Measurements from ENCODE around the gene APOBEC3H. TPM values are rescaled to one million over a fixed set of nuclear protein-coding genes. Genes with fewer than 3 reads are reported as not detected.

APOBEC3H gene
- total RNA-seq, 1 experiment from 2014 or later = 2.5 TPM

DNA sequence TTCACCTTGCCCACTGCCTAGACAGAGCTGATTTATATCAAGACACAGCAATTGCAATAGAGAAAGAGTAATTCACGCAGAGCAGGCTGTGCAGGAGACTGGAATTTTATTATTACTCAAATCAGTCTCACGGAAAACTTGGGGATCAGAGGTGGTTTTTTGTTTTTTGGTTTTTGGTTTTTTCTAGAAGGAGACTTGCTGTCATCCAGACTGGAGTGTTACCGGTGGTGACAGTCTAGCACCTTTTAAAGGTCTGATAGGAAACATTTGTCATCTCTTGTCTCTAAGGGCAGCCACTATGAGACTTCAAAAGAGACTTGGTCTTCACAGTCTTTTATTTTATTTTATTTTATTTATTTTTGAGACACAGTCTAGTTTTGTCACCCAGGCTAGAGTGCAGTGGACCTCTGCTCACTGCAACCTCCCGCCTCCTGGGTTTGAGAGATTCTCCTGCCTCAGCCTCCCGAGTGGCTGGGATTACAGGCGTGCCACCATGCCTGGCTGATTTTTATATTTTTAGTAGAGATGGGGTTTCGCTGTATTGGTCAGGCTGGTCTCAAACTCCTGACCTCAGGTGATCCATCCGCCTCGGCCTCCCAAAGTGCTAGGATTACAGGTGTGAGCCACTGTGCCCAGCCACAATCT is 19.1 kb downstream of the APOBEC3H start:
- H3K4me3 ChIP-seq = no peak overlapping the region
- no peaks in the 10 kb centered on the region for H3K79me2 ChIP-seq (ENCODE audit: low read depth)
- intact Hi-C loops (cut with micrococcal nuclease; ENCODE audit: unreplicated experiment) = loop anchor here (5.0 kb wide), 1 partner anchor 69 kb away; no protein-coding TSS in a partner anchor
- H3K4me2 ChIP-seq = no peak overlapping the region
- no peak overlapping the region for H3K27ac ChIP-seq
- no peak overlapping the region for H2AFZ ChIP-seq
- DNase-seq = no peak
- H3F3A ChIP-seq (ENCODE audit: insufficient read depth, low read depth) = peaks cover 8% of the 10 kb centered on the region; the same call in 1 of the 2 replicates
- POLR2A ChIA-PET (ENCODE audit: unreplicated experiment) = interaction anchor here (0.7 kb wide), 1 partner anchor 226 kb away, joined by 3 read pairs; no protein-coding TSS in a partner anchor
- H3K9me2 ChIP-seq (ENCODE audit: insufficient read depth) = no peaks in the 10 kb centered on the region
- no peaks in the 10 kb centered on the region for H3K36me3 ChIP-seq (ENCODE audit: low read depth)
- CTCF ChIA-PET = interaction anchor here (0.6 kb wide), 1 partner anchor 84 kb away, joined by 3 read pairs; no protein-coding TSS in a partner anchor
- no TSS peak for BruUV-seq (replicated peaks)
- no peaks in the 10 kb centered on the region for H3K9me3 ChIP-seq (ENCODE audit: insufficient read depth, low read depth)
- H3K4me1 ChIP-seq (replicated peaks; ENCODE audit: insufficient read depth) = peaks cover 14% of the 10 kb centered on the region
- H4K20me1 ChIP-seq (ENCODE audit: insufficient read depth) = no peaks in the 10 kb centered on the region
- H3K27me3 ChIP-seq (ENCODE audit: insufficient read depth, low read depth) = no peaks in the 10 kb centered on the region
- TF ChIP-seq EZH2 (IDR thresholded peaks at IDR 0.05; ENCODE audit: low read depth) = no peak
- TF ChIP-seq, protein P1, sequence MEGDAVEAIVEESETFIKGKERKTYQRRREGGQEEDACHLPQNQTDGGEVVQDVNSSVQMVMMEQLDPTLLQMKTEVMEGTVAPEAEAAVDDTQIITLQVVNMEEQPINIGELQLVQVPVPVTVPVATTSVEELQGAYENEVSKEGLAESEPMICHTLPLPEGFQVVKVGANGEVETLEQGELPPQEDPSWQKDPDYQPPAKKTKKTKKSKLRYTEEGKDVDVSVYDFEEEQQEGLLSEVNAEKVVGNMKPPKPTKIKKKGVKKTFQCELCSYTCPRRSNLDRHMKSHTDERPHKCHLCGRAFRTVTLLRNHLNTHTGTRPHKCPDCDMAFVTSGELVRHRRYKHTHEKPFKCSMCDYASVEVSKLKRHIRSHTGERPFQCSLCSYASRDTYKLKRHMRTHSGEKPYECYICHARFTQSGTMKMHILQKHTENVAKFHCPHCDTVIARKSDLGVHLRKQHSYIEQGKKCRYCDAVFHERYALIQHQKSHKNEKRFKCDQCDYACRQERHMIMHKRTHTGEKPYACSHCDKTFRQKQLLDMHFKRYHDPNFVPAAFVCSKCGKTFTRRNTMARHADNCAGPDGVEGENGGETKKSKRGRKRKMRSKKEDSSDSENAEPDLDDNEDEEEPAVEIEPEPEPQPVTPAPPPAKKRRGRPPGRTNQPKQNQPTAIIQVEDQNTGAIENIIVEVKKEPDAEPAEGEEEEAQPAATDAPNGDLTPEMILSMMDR (conservative IDR thresholded peaks at IDR 0.05) = no peak

- Histone ChIP-seq H3K9me2 (ENCODE audit: insufficient read depth) (no peaks in the 10 kb centered on the region), H3K4me1 (replicated peaks; ENCODE audit: insufficient read depth) (peaks cover 18% of the 10 kb centered on the region), H3K9me3 (ENCODE audit: insufficient read depth, low read depth) (no peaks in the 10 kb centered on the region), H3K4me2 (no peak overlapping the region), H4K20me1 (ENCODE audit: insufficient read depth) (no peaks in the 10 kb centered on the region), H3F3A (ENCODE audit: insufficient read depth, low read depth) (peaks cover 6% of the 10 kb centered on the region; the same call in 1 of the 2 replicates), H3K36me3 (ENCODE audit: low read depth) (no peaks in the 10 kb centered on the region), H3K27me3 (ENCODE audit: insufficient read depth, low read depth) (no peaks in the 10 kb centered on the region), H3K79me2 (ENCODE audit: low read depth) (no peaks in the 10 kb centered on the region), H3K27ac (no peak overlapping the region), H3K4me3 (no peak overlapping the region), H2AFZ (no peak overlapping the region)
- peak; percentile 50 to 58 for DNase-seq
- ChIA-PET POLR2A (ENCODE audit: unreplicated experiment) (no interaction called here), CTCF (no interaction called here)
- BruUV-seq (replicated peaks) = no TSS peak
- TF ChIP-seq, protein P1 (conservative IDR thresholded peaks at IDR 0.05) = peak; percentile 80
- TF ChIP-seq EZH2 (IDR thresholded peaks at IDR 0.05; ENCODE audit: low read depth) = no peak
- intact Hi-C loops (cut with micrococcal nuclease; ENCODE audit: unreplicated experiment) = loop anchor here (1.0 to 5.0 kb wide), 3 partner anchors 70 to 247 kb away; partner anchors contain the start of gene APOBEC3C
Observed at GRCh38 chr22:39117585-39118191, 20.6 kb downstream of the APOBEC3H start.

- CTCF ChIA-PET = interaction anchor here (0.7 kb wide), 1 partner anchor 106 kb away, joined by 4 read pairs; no protein-coding TSS in a partner anchor
- no peaks in the 10 kb centered on the region for H3K27me3 ChIP-seq (ENCODE audit: insufficient read depth, low read depth)
- no TSS peak for BruUV-seq (replicated peaks)
Observed at GRCh38 chr22:39120983-39121382, 23.9 kb downstream of the APOBEC3H start.

More at GRCh38 chr22:39120983-39121382, 23.9 kb downstream of the APOBEC3H start:
- intact Hi-C loops (cut with micrococcal nuclease; ENCODE audit: unreplicated experiment) = loop anchor here (5.0 kb wide), 1 partner anchor 354 kb away; no protein-coding TSS in a partner anchor
- Histone ChIP-seq H4K20me1 (ENCODE audit: insufficient read depth) (no peaks in the 10 kb centered on the region), H3K27ac (no peak overlapping the region), H3K9me2 (ENCODE audit: insufficient read depth) (no peaks in the 10 kb centered on the region), H3K79me2 (ENCODE audit: low read depth) (no peaks in the 10 kb centered on the region), H2AFZ (no peak overlapping the region), H3K4me3 (no peak overlapping the region), H3F3A (ENCODE audit: insufficient read depth, low read depth) (peaks cover 8% of the 10 kb centered on the region; the same call in 1 of the 2 replicates), H3K9me3 (ENCODE audit: insufficient read depth, low read depth) (no peaks in the 10 kb centered on the region), H3K4me2 (no peak overlapping the region), H3K4me1 (replicated peaks; ENCODE audit: insufficient read depth) (peaks cover 18% of the 10 kb centered on the region), H3K36me3 (ENCODE audit: low read depth) (no peaks in the 10 kb centered on the region)
- POLR2A ChIA-PET (ENCODE audit: unreplicated experiment) = no interaction called here
- TF ChIP-seq, protein P1 (conservative IDR thresholded peaks at IDR 0.05) = no peak
- TF ChIP-seq EZH2 (IDR thresholded peaks at IDR 0.05; ENCODE audit: low read depth) = no peak
- no peak for DNase-seq
